ENCODE data around the gene FAM76B.

DNA sequence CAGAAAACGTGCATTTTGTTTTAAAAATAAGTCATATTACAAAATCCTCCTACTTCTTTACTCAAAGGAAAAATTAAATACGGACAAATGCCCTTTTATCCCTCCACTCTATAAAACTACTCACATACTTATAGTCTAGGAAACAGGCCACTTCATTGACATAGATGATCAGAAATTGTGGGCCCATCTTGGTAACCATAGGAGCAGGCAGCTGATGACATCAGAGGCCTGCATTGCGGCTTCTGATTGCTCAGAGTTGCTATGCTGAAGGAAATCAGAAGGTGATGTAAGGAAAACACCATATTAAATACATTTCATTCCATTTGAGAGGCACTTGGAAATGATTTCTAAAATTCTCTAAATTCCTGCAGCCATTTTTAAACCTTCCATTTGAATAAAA is 27.0 kb downstream of the FAM76B start:
- TF ChIP-seq, protein P1, sequence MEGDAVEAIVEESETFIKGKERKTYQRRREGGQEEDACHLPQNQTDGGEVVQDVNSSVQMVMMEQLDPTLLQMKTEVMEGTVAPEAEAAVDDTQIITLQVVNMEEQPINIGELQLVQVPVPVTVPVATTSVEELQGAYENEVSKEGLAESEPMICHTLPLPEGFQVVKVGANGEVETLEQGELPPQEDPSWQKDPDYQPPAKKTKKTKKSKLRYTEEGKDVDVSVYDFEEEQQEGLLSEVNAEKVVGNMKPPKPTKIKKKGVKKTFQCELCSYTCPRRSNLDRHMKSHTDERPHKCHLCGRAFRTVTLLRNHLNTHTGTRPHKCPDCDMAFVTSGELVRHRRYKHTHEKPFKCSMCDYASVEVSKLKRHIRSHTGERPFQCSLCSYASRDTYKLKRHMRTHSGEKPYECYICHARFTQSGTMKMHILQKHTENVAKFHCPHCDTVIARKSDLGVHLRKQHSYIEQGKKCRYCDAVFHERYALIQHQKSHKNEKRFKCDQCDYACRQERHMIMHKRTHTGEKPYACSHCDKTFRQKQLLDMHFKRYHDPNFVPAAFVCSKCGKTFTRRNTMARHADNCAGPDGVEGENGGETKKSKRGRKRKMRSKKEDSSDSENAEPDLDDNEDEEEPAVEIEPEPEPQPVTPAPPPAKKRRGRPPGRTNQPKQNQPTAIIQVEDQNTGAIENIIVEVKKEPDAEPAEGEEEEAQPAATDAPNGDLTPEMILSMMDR (IDR thresholded peaks at IDR 0.05) = no peak
- TF ChIP-seq EZH2 (IDR thresholded peaks at IDR 0.05; ENCODE audit: borderline replicate concordance, insufficient read depth, low read depth, low read length, poor library complexity, severe bottlenecking) = no peak

All from B cell (primary cell).